Prostate gland (tissue), 2 donors: Measurements from ENCODE around the gene PRKAG2. TPM values are rescaled to one million over a fixed set of nuclear protein-coding genes. Genes with fewer than 3 reads are reported as not detected.

Experiments used
- DNase-seq: peaks from one replicate; pipeline ENCODE4 v3.0.0-alpha.2; 2019; ENCODE audit warnings: low spot score
- H3K27ac ChIP-seq, 2 donors: fragments of 200-600 bp; sonication (generic); 2 replicates each; pipeline ENCODE4 v1.5.1; 2017 to 2019
- H3K27me3 ChIP-seq: fragments of 200-600 bp; sonication (generic); replicated peaks from 2 replicates; pipeline ENCODE4 v1.5.1; 2019; ENCODE audit not compliant: insufficient read depth
- H3K36me3 ChIP-seq, 2 donors: fragments of 200-600 bp; sonication (generic); 1 replicate in 1 of 2; 2 replicates in 1 of 2; pipeline versions ENCODE4 v1.5.1 to v1.8.1; 2017 to 2019
- H3K4me1 ChIP-seq: fragments of 200-600 bp; sonication (generic); replicated peaks from 2 replicates; pipeline ENCODE4 v1.5.1; 2019
- H3K4me3 ChIP-seq, 2 donors: fragments of 200-600 bp; sonication (generic); 2 replicates each; pipeline ENCODE4 v1.5.1; 2017 to 2019
- H3K9me3 ChIP-seq: fragments of 200-600 bp; sonication (generic); 2 replicates; pipeline ENCODE4 v1.5.1; 2017
- CTCF ChIP-seq, 4 experiments: fragments of 200-600 bp in 2 of 4; fragments of 450-650 bp in 2 of 4; sonication (generic) in 2 of 4; IDR thresholded peaks; 1 replicate in 3 of 4; 2 replicates in 1 of 4; pipeline ENCODE4 v1.5.1; 2016 to 2019; ENCODE audit warnings: antibody characterized with exemption in 4 of 4, mild to moderate bottlenecking in 2 of 4, moderate library complexity in 2 of 4
- POLR2A ChIP-seq: fragments of 450-650 bp; IDR thresholded peaks from one replicate; pipeline ENCODE4 v1.6.1; 2016; ENCODE audit warnings: antibody characterized with exemption, mild to moderate bottlenecking
- POLR2AphosphoS5 ChIP-seq: sonication (generic); formaldehyde crosslinking; IDR thresholded peaks from one replicate; pipeline ENCODE4 v1.6.1; 2017; ENCODE audit warnings: antibody characterized with exemption
- WGBS: methylation state at CpG from one replicate; pipeline ENCODE4 v1.1.5; 2018; 5-methylcytosine and 5-hydroxymethylcytosine counted together
- intact Hi-C: fragments of 100-400 bp; cut with DNase I; formaldehyde crosslinking; loops from one replicate; pipeline ENCODE4 v1.14.2; 2022
- total RNA-seq, 2 donors: library from RNA; depleted of rRNA; stranded (reverse); fragments of >200 nt; gene quantifications; one replicate each; pipeline ENCODE4 v1.1.0, GENCODE V29; 2016

Gene PRKAG2
- total RNA-seq, 2 donors from 2014 or later, result 31.6 to 38.1 TPM

- intact Hi-C loops, result loop anchor here (10.0 kb wide), 1 partner anchor 238 kb away; the partner anchor contains the start of gene GALNT11
These were observed 90.0 kb downstream of the PRKAG2 start for GRCh38 chr7:151786936-151787335.

GRCh38 chr7:151786241-151786640 lies 90.7 kb downstream of the PRKAG2 start:
- intact Hi-C loops, result loop anchor here (10.0 kb wide), 1 partner anchor 239 kb away; the partner anchor contains the start of gene GALNT11
- TF ChIP-seq CTCF (IDR thresholded peaks at IDR 0.05) (no peak), POLR2AphosphoS5 (no peak), POLR2A (no peak)
- Histone ChIP-seq H3K4me3 (no peak overlapping the region), H3K4me1 (no peaks in the 10 kb centered on the region), H3K27me3 (no peaks in the 10 kb centered on the region), H3K9me3 (no peaks in the 10 kb centered on the region), H3K36me3 (no peaks in the 10 kb centered on the region), H3K27ac (no peak overlapping the region)
- DNase-seq, result no peak
- WGBS, result 96% methylated on average over 19 of the region's 19 CpGs

More at GRCh38 chr7:151786936-151787335, 90.0 kb downstream of the PRKAG2 start:
- no peak overlapping the region for H3K27ac ChIP-seq
- no peaks in the 10 kb centered on the region for H3K36me3 ChIP-seq
- 86% methylated on average over 5 of the region's 5 CpGs for WGBS
- H3K4me1 ChIP-seq, result no peaks in the 10 kb centered on the region
- DNase-seq, result no peak
- TF ChIP-seq POLR2A (no peak), CTCF (IDR thresholded peaks at IDR 0.05) (no peak)
- H3K4me3 ChIP-seq, result no peak overlapping the region
- H3K27me3 ChIP-seq, result no peaks in the 10 kb centered on the region
- no peaks in the 10 kb centered on the region for H3K9me3 ChIP-seq

GRCh38 chr7:151785681-151785965 lies 91.3 kb downstream of the PRKAG2 start:
- intact Hi-C loops, result loop anchor here (10.0 kb wide), 1 partner anchor 239 kb away; the partner anchor contains the start of gene GALNT11
- TF ChIP-seq POLR2AphosphoS5 (no peak), POLR2A (no peak), CTCF (IDR thresholded peaks at IDR 0.05) (no peak)
- Histone ChIP-seq H3K36me3 (no peaks in the 10 kb centered on the region), H3K4me3 (no peak overlapping the region), H3K27ac (no peak overlapping the region), H3K27me3 (no peaks in the 10 kb centered on the region), H3K9me3 (no peaks in the 10 kb centered on the region), H3K4me1 (peaks cover under 1% of the 10 kb centered on the region)
- no peak for DNase-seq
- 87% methylated on average over 7 of the region's 7 CpGs for WGBS

GRCh38 chr7:151784853-151785680 lies 91.8 kb downstream of the PRKAG2 start:
- Histone ChIP-seq H3K27ac (no peak overlapping the region), H3K36me3 (no peaks in the 10 kb centered on the region), H3K4me1 (peaks cover 3% of the 10 kb centered on the region), H3K4me3 (no peak overlapping the region), H3K27me3 (no peaks in the 10 kb centered on the region), H3K9me3 (no peaks in the 10 kb centered on the region)
- intact Hi-C loops, result loop anchor here (5.0 to 10.0 kb wide), 3 partner anchors 92 to 240 kb away; partner anchors contain the start of genes GALNT11 and PRKAG2
- DNase-seq, result no peak
- 93% methylated on average over 21 of the region's 21 CpGs for WGBS
- no peak for TF ChIP-seq CTCF (IDR thresholded peaks at IDR 0.05)
- no peak for TF ChIP-seq POLR2AphosphoS5
